ENCODE data around the gene SORBS1.

The SORBS1 gene

GRCh38 chr10:95265572-95265971 is 295.6 kb downstream of the SORBS1 start:
- DNase-seq (ENCODE audit: low read depth) = no peak

DNA sequence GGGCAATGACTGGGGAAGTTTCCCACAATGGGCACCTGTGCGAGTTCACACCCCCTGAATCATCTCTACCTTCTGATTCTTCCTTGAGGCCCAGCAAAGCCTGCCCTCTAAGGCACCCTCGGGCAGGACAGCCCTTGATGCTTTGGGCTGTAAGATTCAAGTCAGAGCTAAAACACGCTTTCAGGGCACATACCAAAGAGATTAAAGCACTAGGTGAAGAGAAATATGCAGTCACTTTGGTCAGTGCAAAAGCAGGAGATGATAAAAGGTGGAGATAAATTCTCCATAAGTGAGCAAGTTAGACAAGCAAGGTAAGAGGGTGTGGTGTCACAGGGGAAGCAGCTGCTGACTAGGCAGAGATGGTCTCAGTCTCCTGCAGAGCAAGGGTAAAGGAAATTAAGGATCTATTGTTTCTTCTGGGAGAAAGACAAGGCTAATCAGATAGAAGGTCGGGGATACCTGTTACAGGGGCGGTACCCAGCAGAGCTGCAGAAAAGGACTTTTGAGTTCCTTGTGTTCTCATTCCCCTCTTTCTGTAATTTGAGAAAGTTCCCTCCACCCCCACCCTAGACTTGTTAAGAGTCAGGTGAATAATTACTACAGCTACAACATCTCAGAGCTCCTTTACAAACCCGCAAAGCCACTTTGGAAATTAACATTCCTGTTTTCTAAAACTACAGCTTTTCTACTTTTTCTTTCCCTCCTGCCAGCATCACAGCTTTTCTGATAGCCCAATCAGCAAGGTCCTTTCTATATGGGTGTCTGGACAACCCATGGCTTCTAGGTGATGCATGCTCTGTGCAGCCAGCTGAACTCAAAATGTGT is 296.7 kb downstream of the SORBS1 start:
- DNase-seq (ENCODE audit: low read depth) = no peak

DNA sequence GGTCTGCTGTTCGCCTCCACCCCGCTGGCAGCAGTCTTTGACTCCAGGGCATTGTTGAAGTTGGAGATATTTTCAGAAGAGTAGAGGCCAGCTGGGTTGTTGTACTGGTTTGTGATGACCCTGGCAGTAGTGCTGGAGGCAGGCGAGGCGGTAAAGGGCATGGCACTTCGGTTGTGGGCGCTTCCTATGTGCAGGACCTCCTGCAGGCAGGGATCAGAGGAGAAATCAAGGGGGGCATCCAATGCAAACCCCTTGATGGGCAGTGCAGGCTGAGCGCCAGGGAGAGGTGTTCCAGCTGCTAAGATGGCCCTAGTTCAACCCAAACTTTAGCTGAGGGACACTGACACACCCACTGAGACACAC is 297.3 kb downstream of the SORBS1 start:
- DNase-seq (ENCODE audit: low read depth) = no peak

- DNase-seq (ENCODE audit: low read depth) = no peak
These were observed 298.2 kb downstream of the SORBS1 start for GRCh38 chr10:95262763-95263518.

DNA sequence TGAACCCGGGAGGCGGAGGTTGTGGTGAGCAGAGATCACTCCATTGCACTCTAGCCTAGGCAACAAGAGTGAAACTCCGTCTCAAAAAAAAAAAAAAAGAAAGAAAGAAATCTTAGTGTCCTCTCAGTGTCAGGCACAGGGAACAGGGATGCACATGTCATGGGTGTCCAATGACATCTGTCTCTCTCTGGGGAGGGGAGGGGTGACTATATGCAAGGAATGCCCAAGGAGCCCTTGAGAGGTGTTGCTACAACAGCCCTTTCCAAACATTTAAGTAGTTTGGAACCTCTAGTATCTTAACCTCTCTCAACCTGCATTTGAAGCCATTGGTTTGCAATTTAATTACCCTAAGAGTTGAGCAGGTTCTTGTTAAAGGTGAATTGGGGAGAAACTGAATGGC is 299.2 kb downstream of the SORBS1 start:
- DNase-seq (ENCODE audit: low read depth) = no peak

Data from amniotic epithelial cell (primary cell).